ENCODE results near the gene CNOT2.

GRCh38 chr12:70240673-70241072, 2.6 kb upstream of the CNOT2 start:
- TF ChIP-seq RAD21 (IDR thresholded peaks at IDR 0.05) (no peak), CTCF (IDR thresholded peaks at IDR 0.05; ENCODE audit: low read depth, low read length, missing input control) (no peak), YY1 (IDR thresholded peaks at IDR 0.05) (no peak), SP1 (IDR thresholded peaks at IDR 0.05) (no peak), REST (IDR thresholded peaks at IDR 0.05) (no peak), JUND (IDR thresholded peaks at IDR 0.05) (no peak), EGR1 (IDR thresholded peaks at IDR 0.05; ENCODE audit: low read depth in 2 of 2) (no peak), ATF3 (IDR thresholded peaks at IDR 0.05) (no peak)

All from liver (tissue), 3 donors.